GM20431 (cell line): ENCODE measurements around the gene CHGA.

Experiments
- in situ Hi-C: fragments of 300-500 bp; cut with MseI, MboI; formaldehyde crosslinking; loops from one replicate; pipeline ENCODE4 v1.15.0; 2020; ENCODE audit warnings: low sequenced_read_pairs; ENCODE audit not compliant: unreplicated experiment

CHGA gene

GRCh38 chr14:92942136-92942535 is 19.2 kb downstream of the CHGA start:
- in situ Hi-C loops, result no loop called here

GRCh38 chr14:92942576-92942975 is 19.6 kb downstream of the CHGA start:
- in situ Hi-C loops, result no loop called here

- in situ Hi-C loops, result no loop called here
Observed at GRCh38 chr14:92942976-92943710, 20.2 kb downstream of the CHGA start.

- in situ Hi-C loops, result no loop called here
Observed at GRCh38 chr14:92943855-92944570, 21.1 kb downstream of the CHGA start.

- in situ Hi-C loops, result loop anchor here (5.0 kb wide), 1 partner anchor 192 kb away; no protein-coding TSS in a partner anchor
Observed at GRCh38 chr14:92944976-92945375, 22.0 kb downstream of the CHGA start.

GRCh38 chr14:92945544-92945943 is 22.6 kb downstream of the CHGA start:
- in situ Hi-C loops, result loop anchor here (5.0 kb wide), 1 partner anchor 192 kb away; no protein-coding TSS in a partner anchor

- in situ Hi-C loops, result loop anchor here (5.0 kb wide), 1 partner anchor 191 kb away; no protein-coding TSS in a partner anchor
Observed at GRCh38 chr14:92945959-92946846, 23.3 kb downstream of the CHGA start.

- in situ Hi-C loops, result loop anchor here (5.0 kb wide), 1 partner anchor 190 kb away; no protein-coding TSS in a partner anchor
Observed at GRCh38 chr14:92946847-92947545, 24.0 kb downstream of the CHGA start.

- in situ Hi-C loops, result loop anchor here (5.0 kb wide), 1 partner anchor 189 kb away; no protein-coding TSS in a partner anchor
Observed at GRCh38 chr14:92948647-92949046, 25.7 kb downstream of the CHGA start.

- in situ Hi-C loops, result loop anchor here (5.0 kb wide), 1 partner anchor 188 kb away; no protein-coding TSS in a partner anchor
Observed at GRCh38 chr14:92949496-92950192, 26.7 kb downstream of the CHGA start.

- in situ Hi-C loops, result no loop called here
Observed at GRCh38 chr14:92950193-92950540, 27.2 kb downstream of the CHGA start.

GRCh38 chr14:92950773-92951172 is 27.8 kb downstream of the CHGA start:
- in situ Hi-C loops, result no loop called here

GRCh38 chr14:92951261-92951660 is 28.3 kb downstream of the CHGA start:
- in situ Hi-C loops, result no loop called here

- in situ Hi-C loops, result no loop called here
Observed at GRCh38 chr14:92951912-92952471, 29.0 kb downstream of the CHGA start.

GRCh38 chr14:92952481-92953298 is 29.7 kb downstream of the CHGA start:
- in situ Hi-C loops, result no loop called here

- in situ Hi-C loops, result no loop called here
Observed at GRCh38 chr14:92953526-92953925, 30.6 kb downstream of the CHGA start.

GRCh38 chr14:92954933-92955332 is 32.0 kb downstream of the CHGA start:
- in situ Hi-C loops, result no loop called here

GRCh38 chr14:92955381-92955780 is 32.4 kb downstream of the CHGA start:
- in situ Hi-C loops, result no loop called here
